SK-N-SH (cell line): ENCODE measurements around the gene COG2. TPM values are rescaled to one million over a fixed set of nuclear protein-coding genes. Genes with fewer than 3 reads are reported as not detected.

Source experiments
- CTCF ChIA-PET: fragments of 300-600, 350-600 bp; formaldehyde crosslinking; extraction: SDS; loops from one replicate; lab custom pipeline; 2021; lab: Yijun Ruan, JAX
- POLR2A ChIA-PET: fragments of 350-600 bp; sonication (Branson Sonifier 250); formaldehyde crosslinking; extraction: SDS; loops from one replicate; lab custom pipeline; 2020; ENCODE audit warnings: antibody characterized with exemption, inconsistent platforms; lab: Yijun Ruan, JAX
- DNase-seq: peaks from one replicate; pipeline ENCODE4 v3.0.0; 2012
- H2AFZ ChIP-seq: fragments of 200-600 bp; sonication (generic); 2 replicates; pipeline ENCODE4 v1.8.1; 2016; ENCODE audit warnings: antibody characterized with exemption, mild to moderate bottlenecking, low read depth
- H3F3A ChIP-seq: fragments of 200-600 bp; sonication (generic); replicated peaks from 2 replicates; pipeline ENCODE3; 2016; ENCODE audit warnings: antibody characterized with exemption, mild to moderate bottlenecking; ENCODE audit not compliant: insufficient read depth
- H3K27ac ChIP-seq, 2 experiments: fragments of 200-500 bp in 1 of 2; fragments of 200-600 bp in 1 of 2; sonication (Bioruptor generic) in 1 of 2; sonication (generic), shearing (Covaris generic) in 1 of 2; 2 replicates each; pipeline versions ENCODE4 v1.5.1 to v1.6.1; 2014 to 2016; ENCODE audit warnings: low read depth in 2 of 2, inconsistent platforms in 1 of 2, low read length in 1 of 2, mild to moderate bottlenecking in 1 of 2, mixed read lengths in 1 of 2
- H3K27me3 ChIP-seq: fragments of 200-600 bp; sonication (generic), shearing (Covaris generic); 2 replicates; pipeline ENCODE4 v1.6.1; 2016; ENCODE audit warnings: mixed run types; ENCODE audit not compliant: insufficient read depth
- H3K36me3 ChIP-seq, 2 experiments: fragments of 200-500 bp in 1 of 2; fragments of 200-600 bp in 1 of 2; sonication (Bioruptor generic) in 1 of 2; sonication (generic) in 1 of 2; replicated peaks in 1 of 2; 2 replicates each; pipeline versions ENCODE3 to v1.5.1; 2014 to 2016; ENCODE audit warnings: low read length in 1 of 2, mild to moderate bottlenecking in 1 of 2; ENCODE audit not compliant: insufficient read depth in 2 of 2, control insufficient read depth in 1 of 2
- H3K4me1 ChIP-seq, 2 experiments: fragments of 200-500 bp in 1 of 2; fragments of 200-600 bp in 1 of 2; sonication (Bioruptor generic) in 1 of 2; sonication (generic), shearing (Covaris generic) in 1 of 2; 2 replicates each; pipeline versions ENCODE4 v1.5.1 to v1.6.1; 2014 to 2016; ENCODE audit warnings: low read depth in 1 of 2, low read length in 1 of 2, mixed run types in 1 of 2; ENCODE audit not compliant: insufficient read depth in 2 of 2, control insufficient read depth in 1 of 2
- H3K4me2 ChIP-seq: fragments of 200-600 bp; sonication (generic), shearing (Covaris generic); 2 replicates; pipeline ENCODE4 v1.6.1; 2017; ENCODE audit warnings: mixed run types
- H3K4me3 ChIP-seq, 2 experiments: fragments of 200-500 bp in 1 of 2; fragments of 200-600 bp in 1 of 2; sonication (Bioruptor generic) in 1 of 2; sonication (generic), shearing (Covaris generic) in 1 of 2; 2 replicates each; pipeline versions ENCODE4 v1.5.1 to v1.8.1; 2014 to 2016; ENCODE audit warnings: low read depth in 2 of 2, inconsistent platforms in 1 of 2, low read length in 1 of 2, mild to moderate bottlenecking in 1 of 2, mixed read lengths in 1 of 2, moderate library complexity in 1 of 2
- H3K79me2 ChIP-seq: fragments of 200-600 bp; sonication (generic); 2 replicates; pipeline ENCODE4 v1.8.1; 2017; ENCODE audit warnings: mild to moderate bottlenecking; ENCODE audit not compliant: insufficient read depth
- H3K9ac ChIP-seq: fragments of 200-600 bp; sonication (generic); 2 replicates; pipeline ENCODE4 v1.6.1; 2017; ENCODE audit warnings: mixed run types
- H3K9me2 ChIP-seq: fragments of 200-600 bp; sonication (generic); 2 replicates; pipeline ENCODE4 v1.6.1; 2017; ENCODE audit warnings: mixed run types
- H3K9me3 ChIP-seq: fragments of 200-600 bp; sonication (generic); 2 replicates; pipeline ENCODE4 v1.6.1; 2017; ENCODE audit warnings: mixed run types, mild to moderate bottlenecking, moderate library complexity
- H4K20me1 ChIP-seq: fragments of 200-600 bp; sonication (generic); 2 replicates; pipeline ENCODE4 v1.6.1; 2017; ENCODE audit warnings: mild to moderate bottlenecking, mixed run types; ENCODE audit not compliant: insufficient read depth
- CHD2 ChIP-seq: fragments of 150-350 bp; IDR thresholded peaks from 2 replicates; pipeline ENCODE4 v1.6.1; 2018; ENCODE audit warnings: low read length; ENCODE audit not compliant: partially characterized antibody
- EP300 ChIP-seq, 2 experiments: IDR thresholded peaks; 2 replicates each; pipeline versions ENCODE4 v1.4.0 to v1.6.1; 2012; ENCODE audit warnings: borderline replicate concordance in 1 of 2, low read depth in 1 of 2, low read length in 1 of 2
- FOSL2 ChIP-seq: IDR thresholded peaks from 2 replicates; pipeline ENCODE4 v1.4.0; 2012; ENCODE audit warnings: low read depth, mild to moderate bottlenecking, moderate library complexity, borderline replicate concordance
- FOXJ3 ChIP-seq: sonication (generic); formaldehyde crosslinking; IDR thresholded peaks from 2 replicates; pipeline ENCODE4 v1.5.1; 2020; ENCODE audit warnings: mild to moderate bottlenecking, missing genetic modification reagents
- FOXM1 ChIP-seq: IDR thresholded peaks from 2 replicates; pipeline ENCODE4 v1.4.0; 2012; ENCODE audit warnings: low read depth, mild to moderate bottlenecking
- GABPA ChIP-seq: IDR thresholded peaks from 2 replicates; pipeline ENCODE4 v1.4.0; 2012; ENCODE audit warnings: low read depth, mild to moderate bottlenecking
- GATA2 ChIP-seq: sonication (generic); formaldehyde crosslinking; IDR thresholded peaks from 2 replicates; pipeline ENCODE4 v1.5.0; 2020; ENCODE audit warnings: mild to moderate bottlenecking, missing genetic modification reagents
- JUND ChIP-seq: IDR thresholded peaks from 2 replicates; pipeline ENCODE4 v1.4.0; 2012
- MEF2A ChIP-seq: IDR thresholded peaks from 2 replicates; pipeline ENCODE4 v1.4.0; 2012; ENCODE audit warnings: low read depth, borderline replicate concordance
- MXI1 ChIP-seq: IDR thresholded peaks from 2 replicates; pipeline ENCODE4 v1.6.1; 2012; ENCODE audit warnings: mild to moderate bottlenecking, low read depth, low read length, improper control_type of control experiment
- RAD21 ChIP-seq: IDR thresholded peaks from 2 replicates; pipeline ENCODE4 v1.6.1; 2012; ENCODE audit warnings: mild to moderate bottlenecking, low read length
- REST ChIP-seq: IDR thresholded peaks from 2 replicates; pipeline ENCODE4 v1.6.1; 2012; ENCODE audit warnings: mild to moderate bottlenecking, low read depth, low read length, moderate library complexity
- RFX5 ChIP-seq: IDR thresholded peaks from 2 replicates; pipeline ENCODE4 v1.6.1; 2012; ENCODE audit warnings: mild to moderate bottlenecking, improper control_type of control experiment, low read length
- SIN3A ChIP-seq: IDR thresholded peaks from 2 replicates; pipeline ENCODE4 v1.6.1; 2012; ENCODE audit warnings: low read depth, mild to moderate bottlenecking, low read length, moderate library complexity, borderline replicate concordance
- SMC3 ChIP-seq: IDR thresholded peaks from 2 replicates; pipeline ENCODE4 v1.6.1; 2012; ENCODE audit warnings: low read depth, low read length, improper control_type of control experiment
- TAF1 ChIP-seq: IDR thresholded peaks from 2 replicates; pipeline ENCODE4 v1.6.1; 2012; ENCODE audit warnings: low read depth, mild to moderate bottlenecking, low read length, moderate library complexity, borderline replicate concordance
- WGBS: methylation state at CpG from one replicate; pipeline ENCODE4 v1.1.6; 2017; ENCODE audit warnings: low lambda C conversion rate; 5-methylcytosine and 5-hydroxymethylcytosine counted together
- polyA plus RNA-seq, 3 experiments: library from polyadenylated mRNA; depleted of rRNA; stranded (reverse); fragments of >200 nt; gene quantifications; 2 replicates each; pipeline ENCODE4 v1.2.3, GENCODE V29; 2012
- TF ChIP-seq, protein P1 (sequence below): fragments of 200-600 bp; sonication (generic); IDR thresholded peaks from 2 replicates; pipeline ENCODE4 v1.6.1; 2017; ENCODE audit warnings: antibody characterized with exemption, mild to moderate bottlenecking, moderate library complexity

Gene COG2
- polyA plus RNA-seq, 1 of the 3 experiments (the other 2 are of a cell fraction) = 11.0 TPM

GRCh38 chr1:230696722-230697437 is 54.6 kb downstream of the COG2 start:
- Histone ChIP-seq H3K9me3 (no peaks in the 10 kb centered on the region), H3K27me3 (no peaks in the 10 kb centered on the region), H3K4me3 (no peak overlapping the region), H3K79me2 (no peaks in the 10 kb centered on the region), H3K4me2 (no peak overlapping the region), H3K9ac (no peak overlapping the region), H3K9me2 (no peaks in the 10 kb centered on the region), H3K36me3 (peaks cover 7 to 17% of the 10 kb centered on the region in 2 experiments), H2AFZ (no peak overlapping the region), H4K20me1 (no peaks in the 10 kb centered on the region), H3K27ac (no peak overlapping the region), H3F3A (no peaks in the 10 kb centered on the region), H3K4me1 (no peaks in the 10 kb centered on the region)
- no peak for DNase-seq
- TF ChIP-seq MEF2A = no peak
- no peak for TF ChIP-seq JUND
- no peak for TF ChIP-seq FOXM1
- TF ChIP-seq GABPA = no peak
- no peak for TF ChIP-seq RFX5
- no peak for TF ChIP-seq EP300 (IDR thresholded peaks at IDR 0.05; ENCODE audit: borderline replicate concordance in 1 of 2, low read depth in 1 of 2, low read length in 1 of 2)
- TF ChIP-seq SMC3 = no peak
- TF ChIP-seq CHD2 = no peak
- no peak for TF ChIP-seq REST
- TF ChIP-seq FOSL2 = no peak
- no peak for TF ChIP-seq SIN3A
- TF ChIP-seq, protein P1, sequence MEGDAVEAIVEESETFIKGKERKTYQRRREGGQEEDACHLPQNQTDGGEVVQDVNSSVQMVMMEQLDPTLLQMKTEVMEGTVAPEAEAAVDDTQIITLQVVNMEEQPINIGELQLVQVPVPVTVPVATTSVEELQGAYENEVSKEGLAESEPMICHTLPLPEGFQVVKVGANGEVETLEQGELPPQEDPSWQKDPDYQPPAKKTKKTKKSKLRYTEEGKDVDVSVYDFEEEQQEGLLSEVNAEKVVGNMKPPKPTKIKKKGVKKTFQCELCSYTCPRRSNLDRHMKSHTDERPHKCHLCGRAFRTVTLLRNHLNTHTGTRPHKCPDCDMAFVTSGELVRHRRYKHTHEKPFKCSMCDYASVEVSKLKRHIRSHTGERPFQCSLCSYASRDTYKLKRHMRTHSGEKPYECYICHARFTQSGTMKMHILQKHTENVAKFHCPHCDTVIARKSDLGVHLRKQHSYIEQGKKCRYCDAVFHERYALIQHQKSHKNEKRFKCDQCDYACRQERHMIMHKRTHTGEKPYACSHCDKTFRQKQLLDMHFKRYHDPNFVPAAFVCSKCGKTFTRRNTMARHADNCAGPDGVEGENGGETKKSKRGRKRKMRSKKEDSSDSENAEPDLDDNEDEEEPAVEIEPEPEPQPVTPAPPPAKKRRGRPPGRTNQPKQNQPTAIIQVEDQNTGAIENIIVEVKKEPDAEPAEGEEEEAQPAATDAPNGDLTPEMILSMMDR = no peak
- no peak for TF ChIP-seq TAF1
- no peak for TF ChIP-seq RAD21
- TF ChIP-seq MXI1 = no peak
- TF ChIP-seq GATA2 = no peak
- no peak for TF ChIP-seq FOXJ3 (CRISPR knock-in tag)
- 69% methylated on average over 6 of the region's 7 CpGs for WGBS
- ChIA-PET POLR2A (no interaction called here), CTCF (no interaction called here)
